ENCODE results near the gene ADAMTS8.

Gene ADAMTS8

GRCh38 chr11:130409594-130410388 lies 18.6 kb downstream of the ADAMTS8 start:
- TF ChIP-seq TAF1 (IDR thresholded peaks at IDR 0.05; ENCODE audit: low read depth) (no peak), EGR1 (IDR thresholded peaks at IDR 0.05) (no peak), EP300 (IDR thresholded peaks at IDR 0.05; ENCODE audit: borderline replicate concordance) (no peak), USF1 (IDR thresholded peaks at IDR 0.05) (no peak), MAX (IDR thresholded peaks at IDR 0.05) (no peak), RAD21 (IDR thresholded peaks at IDR 0.05; ENCODE audit: low read depth) (no peak), ZBTB7A (IDR thresholded peaks at IDR 0.05; ENCODE audit: low read depth) (no peak), NFIC (IDR thresholded peaks at IDR 0.05) (no peak), CEBPB (IDR thresholded peaks at IDR 0.05) (no peak)

GRCh38 chr11:130408901-130409300 lies 19.5 kb downstream of the ADAMTS8 start:
- TF ChIP-seq TAF1 (IDR thresholded peaks at IDR 0.05; ENCODE audit: low read depth) (no peak), USF1 (IDR thresholded peaks at IDR 0.05) (no peak), ZBTB7A (IDR thresholded peaks at IDR 0.05; ENCODE audit: low read depth) (no peak), EGR1 (IDR thresholded peaks at IDR 0.05) (no peak), RAD21 (IDR thresholded peaks at IDR 0.05; ENCODE audit: low read depth) (no peak), YY1 (IDR thresholded peaks at IDR 0.05; ENCODE audit: low read depth) (no peak), TCF12 (IDR thresholded peaks at IDR 0.05; ENCODE audit: low read depth) (no peak), EP300 (IDR thresholded peaks at IDR 0.05; ENCODE audit: borderline replicate concordance) (no peak)

- TF ChIP-seq MAX (IDR thresholded peaks at IDR 0.05) (no peak), TEAD4 (IDR thresholded peaks at IDR 0.05) (no peak), CREB1 (IDR thresholded peaks at IDR 0.05; ENCODE audit: low read depth) (no peak)
Observed at GRCh38 chr11:130408401-130408890, 20.0 kb downstream of the ADAMTS8 start.

GRCh38 chr11:130407978-130408377 lies 20.4 kb downstream of the ADAMTS8 start:
- TF ChIP-seq NFIC (IDR thresholded peaks at IDR 0.05) (0 out of 2 replicates have a peak, but pooled peaks have one; percentile 18), CEBPB (IDR thresholded peaks at IDR 0.05) (no peak), ZBTB7A (IDR thresholded peaks at IDR 0.05; ENCODE audit: low read depth) (no peak)

GRCh38 chr11:130405428-130405827 lies 23.0 kb downstream of the ADAMTS8 start:
- TF ChIP-seq TEAD4 (IDR thresholded peaks at IDR 0.05), result no peak
- no peak for TF ChIP-seq YY1 (IDR thresholded peaks at IDR 0.05; ENCODE audit: low read depth)
- TF ChIP-seq TAF1 (IDR thresholded peaks at IDR 0.05; ENCODE audit: low read depth), result no peak
- no peak for TF ChIP-seq TCF12 (IDR thresholded peaks at IDR 0.05; ENCODE audit: low read depth)
- no peak for TF ChIP-seq EGR1 (IDR thresholded peaks at IDR 0.05)
- no peak for TF ChIP-seq USF1 (IDR thresholded peaks at IDR 0.05)
- TF ChIP-seq MAX (IDR thresholded peaks at IDR 0.05), result no peak

- no peak for TF ChIP-seq TEAD4 (IDR thresholded peaks at IDR 0.05)
- no peak for TF ChIP-seq CEBPB (IDR thresholded peaks at IDR 0.05)
- TF ChIP-seq ZBTB7A (IDR thresholded peaks at IDR 0.05; ENCODE audit: low read depth), result no peak
- TF ChIP-seq FOXM1 (IDR thresholded peaks at IDR 0.05; ENCODE audit: borderline replicate concordance, low read depth), result no peak
- TF ChIP-seq RAD21 (IDR thresholded peaks at IDR 0.05; ENCODE audit: low read depth), result no peak
- TF ChIP-seq MAX (IDR thresholded peaks at IDR 0.05), result no peak
- TF ChIP-seq YY1 (IDR thresholded peaks at IDR 0.05; ENCODE audit: low read depth), result no peak
- TF ChIP-seq REST (IDR thresholded peaks at IDR 0.05; ENCODE audit: low read depth), result no peak
Observed at GRCh38 chr11:130404727-130405126, 23.7 kb downstream of the ADAMTS8 start.

GRCh38 chr11:130403967-130404366 lies 24.4 kb downstream of the ADAMTS8 start:
- TF ChIP-seq MAX (IDR thresholded peaks at IDR 0.05) (no peak), CREB1 (IDR thresholded peaks at IDR 0.05; ENCODE audit: low read depth) (no peak), TCF12 (IDR thresholded peaks at IDR 0.05; ENCODE audit: low read depth) (no peak), FOXM1 (IDR thresholded peaks at IDR 0.05; ENCODE audit: borderline replicate concordance, low read depth) (no peak), EGR1 (IDR thresholded peaks at IDR 0.05) (no peak), NFIC (IDR thresholded peaks at IDR 0.05) (no peak), EP300 (IDR thresholded peaks at IDR 0.05; ENCODE audit: borderline replicate concordance) (no peak), REST (IDR thresholded peaks at IDR 0.05; ENCODE audit: low read depth) (no peak), TAF1 (IDR thresholded peaks at IDR 0.05; ENCODE audit: low read depth) (no peak)

Data from Ishikawa (cell line).